HG03066 (cell line): ENCODE results near the gene DIP2C.
"Not testable (repeated sequence)": the region's sequence is repeated elsewhere in the genome, so short reads cannot be mapped to it uniquely, and the experiment has no call there.

ENCODE experiments used
- ATAC-seq: cut with Tn5 transposase; IDR thresholded peaks from one replicate; pipeline ENCODE4 v1.9.1; 2021; ENCODE audit warnings: low read depth; ENCODE audit not compliant: unreplicated experiment

Gene DIP2C

DNA sequence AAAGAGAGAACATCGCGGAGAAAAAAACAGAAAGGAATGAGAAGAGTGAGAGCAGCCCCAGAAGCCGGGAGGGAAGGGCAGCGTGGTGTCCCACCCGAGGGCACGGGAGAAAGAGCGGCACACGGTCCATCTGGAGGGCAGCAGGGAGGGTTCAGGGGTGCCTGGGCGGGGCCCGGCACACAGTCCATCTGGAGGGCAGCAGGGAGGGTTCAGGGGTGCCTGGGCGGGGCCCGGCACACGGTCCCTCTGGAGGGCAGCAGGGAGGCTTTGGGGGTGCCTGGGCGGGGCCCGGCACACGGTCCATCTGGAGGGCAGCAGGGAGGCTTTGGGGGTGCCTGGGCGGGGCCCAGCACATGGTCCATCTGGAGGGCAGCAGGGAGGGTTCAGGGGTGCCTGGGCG is 381.8 kb downstream of the DIP2C start:
- no peak for ATAC-seq

GRCh38 chr10:306675-307185 is 382.7 kb downstream of the DIP2C start:
- no peak for ATAC-seq

DNA sequence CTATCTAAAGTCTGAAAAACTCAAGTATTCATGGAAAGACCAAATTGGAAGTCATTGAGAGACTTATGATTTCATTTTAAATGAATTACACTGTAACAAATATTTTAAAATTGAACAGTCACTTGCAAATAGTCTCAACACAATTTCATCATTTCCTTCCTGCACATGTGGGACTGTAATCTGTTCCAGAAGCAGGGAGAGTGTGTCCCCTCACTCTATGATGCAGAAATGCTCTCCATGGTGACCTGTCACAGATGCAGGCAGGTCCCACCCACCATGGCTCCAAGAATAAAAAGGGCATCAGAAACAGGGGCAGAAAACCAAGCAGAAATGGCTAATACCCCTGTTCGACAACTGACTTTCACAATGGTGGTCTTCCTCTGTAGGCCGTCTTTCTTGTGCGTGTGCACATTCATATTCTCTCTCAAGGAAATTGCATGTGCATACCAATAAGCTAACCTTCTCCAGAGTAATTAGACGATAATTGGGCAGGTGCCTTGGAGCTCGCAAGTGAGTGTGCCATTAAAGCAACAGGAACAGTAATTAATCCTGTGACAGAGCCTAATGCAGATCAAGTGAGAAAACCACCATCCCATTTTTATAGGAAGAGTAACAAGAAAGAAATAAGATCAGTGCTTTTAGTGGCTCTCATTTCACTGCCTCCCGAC is 383.3 kb downstream of the DIP2C start:
- ATAC-seq, result no peak

- no peak for ATAC-seq
Measured at GRCh38 chr10:305034-305433, 384.4 kb downstream of the DIP2C start.

DNA sequence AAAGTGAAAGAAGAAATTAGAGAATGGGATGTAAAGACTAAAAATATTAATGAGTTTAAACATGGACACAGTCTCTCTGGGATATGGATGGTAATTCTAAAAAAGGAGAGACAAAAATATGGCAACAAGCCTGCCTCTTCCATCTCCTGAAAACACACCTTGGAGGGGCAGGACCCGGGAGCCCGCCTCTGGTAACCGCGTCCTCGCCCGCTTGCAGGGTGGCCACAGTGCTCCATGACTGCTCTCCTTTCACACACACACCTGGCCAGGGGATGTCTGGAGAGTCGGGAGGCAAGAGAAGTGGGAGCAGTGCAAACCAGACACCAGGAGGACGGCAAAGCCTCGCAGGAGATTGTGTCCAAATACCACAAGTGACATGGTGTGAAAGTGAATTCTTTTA is 387.9 kb downstream of the DIP2C start:
- no peak for ATAC-seq

DNA sequence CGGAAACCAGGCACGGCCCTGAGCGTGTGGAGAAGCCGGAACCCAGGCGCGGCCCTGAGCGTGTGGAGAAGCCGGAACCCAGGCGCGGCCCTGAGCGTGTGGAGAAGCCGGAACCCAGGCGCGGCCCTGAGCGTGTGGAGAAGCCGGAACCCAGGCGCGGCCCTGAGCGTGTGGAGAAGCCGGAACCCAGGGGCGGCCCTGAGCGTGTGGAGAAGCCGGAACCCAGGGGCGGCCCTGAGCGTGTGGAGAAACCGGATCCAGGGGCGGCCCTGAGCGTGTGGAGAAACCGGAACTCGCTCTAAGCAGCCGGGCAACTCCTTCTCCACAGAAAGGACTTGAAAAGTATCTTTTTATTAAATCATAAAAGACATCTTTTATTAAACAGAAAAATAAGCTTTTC is 388.9 kb downstream of the DIP2C start:
- ATAC-seq, result not testable (repeated sequence)

DNA sequence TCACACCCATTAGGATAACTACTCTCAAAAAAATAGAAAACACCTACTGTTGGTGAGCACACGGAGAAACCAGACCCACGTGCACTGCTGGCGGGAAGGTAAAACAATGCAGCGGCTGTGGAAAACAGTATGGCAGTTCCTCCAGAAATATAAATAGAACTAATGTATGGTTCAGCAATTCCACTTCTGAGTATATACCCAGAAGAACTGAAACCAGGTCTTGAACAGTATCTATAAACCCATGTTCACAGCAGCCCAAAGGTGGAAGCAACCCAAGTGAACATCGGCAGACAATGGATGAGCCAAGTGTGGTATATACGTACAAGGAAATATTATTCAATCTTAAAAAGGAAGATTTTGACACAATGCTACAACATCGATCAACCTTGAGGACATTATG is 389.5 kb downstream of the DIP2C start:
- no peak for ATAC-seq

GRCh38 chr10:299512-299911 is 390.0 kb downstream of the DIP2C start:
- no peak for ATAC-seq

GRCh38 chr10:298033-298432 is 391.4 kb downstream of the DIP2C start:
- ATAC-seq, result no peak

GRCh38 chr10:297567-297966 is 391.9 kb downstream of the DIP2C start:
- no peak for ATAC-seq

- no peak for ATAC-seq
Measured at GRCh38 chr10:293636-294035, 395.8 kb downstream of the DIP2C start.

GRCh38 chr10:290026-290725 is 399.3 kb downstream of the DIP2C start:
- no peak for ATAC-seq

DNA sequence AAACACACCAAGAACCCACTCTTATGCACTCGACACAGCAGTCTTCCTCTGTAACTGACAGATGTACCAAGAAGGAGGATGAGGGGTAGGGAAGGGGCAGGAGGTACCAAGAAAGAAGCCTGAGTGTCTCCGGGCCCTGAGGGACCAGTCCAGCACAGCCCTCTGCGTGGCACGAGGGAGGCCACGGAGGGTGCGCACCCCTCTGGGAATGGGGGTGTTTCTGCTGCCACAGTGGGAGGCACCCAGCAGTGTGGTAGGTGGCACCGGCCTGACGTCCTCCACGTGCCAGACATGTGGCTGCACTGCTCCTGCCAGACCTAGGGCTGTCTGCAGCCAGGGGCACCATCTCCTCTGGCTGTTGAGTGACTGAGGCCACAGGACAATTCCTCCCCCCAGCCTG is 399.9 kb downstream of the DIP2C start:
- no peak for ATAC-seq

DNA sequence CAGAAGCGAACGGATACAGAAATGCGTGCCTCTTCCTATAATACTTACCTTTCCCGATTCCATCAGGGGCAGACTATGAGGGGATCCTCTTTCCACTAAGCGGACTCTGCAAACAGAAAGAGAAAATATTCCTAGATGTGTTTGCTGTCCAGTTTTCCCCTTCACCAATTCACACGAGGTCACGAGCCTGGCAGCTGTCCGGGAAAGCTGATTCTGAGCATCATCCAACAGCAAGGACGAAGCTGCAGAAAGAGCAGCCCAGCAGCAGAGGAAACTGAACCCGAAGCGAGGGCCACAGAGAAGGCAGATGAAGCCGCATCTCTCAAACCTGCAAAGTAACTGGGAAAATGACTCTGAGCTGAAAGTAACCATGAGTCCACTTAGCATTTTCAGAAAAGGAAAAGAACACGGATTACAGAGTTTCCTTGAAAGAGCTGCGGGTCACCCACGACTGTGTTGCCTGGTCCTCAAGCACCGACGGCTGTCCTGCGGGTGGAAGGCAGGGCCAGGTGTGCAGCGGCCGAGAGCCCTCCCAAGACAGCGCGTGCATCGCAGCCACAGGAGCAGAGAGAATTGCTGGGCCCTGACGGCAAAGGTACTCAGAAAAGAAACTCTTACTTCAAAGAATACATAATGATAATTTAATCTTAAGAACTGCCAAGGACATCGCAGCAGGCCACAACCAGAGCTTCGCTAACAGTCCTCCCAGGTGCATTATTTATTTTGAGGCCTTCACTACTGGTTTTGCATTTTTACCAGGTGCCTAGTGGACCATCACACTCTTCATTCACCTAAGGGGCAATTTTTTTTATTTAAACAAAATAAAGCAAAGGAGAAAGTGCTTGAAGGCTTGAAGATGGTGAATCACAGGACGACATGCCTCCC is 400.9 kb downstream of the DIP2C start:
- ATAC-seq, result no peak

- no peak for ATAC-seq
Measured at GRCh38 chr10:287814-288213, 401.7 kb downstream of the DIP2C start.

GRCh38 chr10:287026-287709 is 402.3 kb downstream of the DIP2C start:
- ATAC-seq, result no peak

- ATAC-seq, result no peak
Measured at GRCh38 chr10:285216-285615, 404.3 kb downstream of the DIP2C start.

- peak; percentile 84 for ATAC-seq
Measured at GRCh38 chr10:283916-284356, 405.5 kb downstream of the DIP2C start.

DNA sequence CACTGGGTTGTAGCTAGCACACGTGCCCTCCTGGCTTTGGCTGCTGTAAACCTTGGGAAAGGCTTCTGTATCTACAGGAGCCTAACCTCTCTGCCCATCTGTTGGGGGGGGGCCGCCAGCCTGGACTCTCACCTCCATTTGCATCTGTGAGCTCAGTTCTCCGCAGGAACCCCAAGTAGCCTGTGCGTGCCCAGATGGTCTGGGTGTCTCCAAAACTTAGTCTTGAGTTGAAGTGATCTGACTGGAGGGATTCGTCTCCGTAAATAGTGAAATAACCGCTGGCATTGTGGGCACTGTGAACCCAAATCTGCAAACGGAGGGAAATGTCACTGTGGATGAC is 406.4 kb downstream of the DIP2C start:
- no peak for ATAC-seq

- ATAC-seq, result peak; percentile 42
Measured at GRCh38 chr10:282294-283139, 407.0 kb downstream of the DIP2C start.
